ENCODE results near the gene TTLL3.

Gene TTLL3

GRCh38 chr3:9791127-9791526 lies 18.9 kb upstream of the TTLL3 start:
- peaks cover 65% of the 10 kb centered on the region for H3K4me1 Mint-ChIP-seq (ENCODE audit: low read depth)
- H3K36me3 Mint-ChIP-seq, result peaks cover 27% of the 10 kb centered on the region

GRCh38 chr3:9791790-9792404 lies 18.2 kb upstream of the TTLL3 start:
- Mint-ChIP-seq H3K27me3 (no peaks in the 10 kb centered on the region), H3K9me3 (ENCODE audit: low read depth) (no peaks in the 10 kb centered on the region), H3K27ac (peak overlapping the region; percentile 100), H3K4me1 (ENCODE audit: low read depth) (peaks cover 63% of the 10 kb centered on the region), H3K4me3 (peak overlapping the region; percentile 99), H3K36me3 (peaks cover 24% of the 10 kb centered on the region)

More at GRCh38 chr3:9791127-9791526, 18.9 kb upstream of the TTLL3 start:
- H3K9me3 Mint-ChIP-seq (ENCODE audit: low read depth), result no peaks in the 10 kb centered on the region
- peak overlapping the region; percentile 99 for H3K4me3 Mint-ChIP-seq
- H3K27me3 Mint-ChIP-seq, result no peaks in the 10 kb centered on the region
- H3K27ac Mint-ChIP-seq, result no peak overlapping the region

GRCh38 chr3:9792405-9793160 lies 17.5 kb upstream of the TTLL3 start, which contains the start of the genes ARPC4 and TADA3:
ARPC4 (plus strand) TSS chr3:9793082; CDS start chr3:9793122, 40 bp downstream.
TADA3 (minus strand) TSS chr3:9792473; CDS start chr3:9791466, 1,007 bp downstream.
- peaks cover 23% of the 10 kb centered on the region for H3K36me3 Mint-ChIP-seq
- peak within 1 kb of the TSS; percentile 99 for H3K4me3 Mint-ChIP-seq
- H3K4me1 Mint-ChIP-seq (ENCODE audit: low read depth), result peaks cover 63% of the 10 kb centered on the region
- peak within 1 kb of the TSS; percentile 100 for H3K27ac Mint-ChIP-seq
- H3K9me3 Mint-ChIP-seq (ENCODE audit: low read depth), result no peaks in the 10 kb centered on the region
- no peaks in the 10 kb centered on the region for H3K27me3 Mint-ChIP-seq

- peaks cover 65% of the 10 kb centered on the region for H3K4me1 Mint-ChIP-seq (ENCODE audit: low read depth)
- H3K36me3 Mint-ChIP-seq, result peaks cover 20% of the 10 kb centered on the region
- H3K27ac Mint-ChIP-seq, result peak overlapping the region; percentile 100
- H3K9me3 Mint-ChIP-seq (ENCODE audit: low read depth), result no peaks in the 10 kb centered on the region
- no peaks in the 10 kb centered on the region for H3K27me3 Mint-ChIP-seq
- H3K4me3 Mint-ChIP-seq, result peak overlapping the region; percentile 99
These were observed 16.8 kb upstream of the TTLL3 start for GRCh38 chr3:9793161-9793781.

GRCh38 chr3:9794400-9794799 lies 15.7 kb upstream of the TTLL3 start:
- Mint-ChIP-seq H3K4me3 (peak overlapping the region; percentile 99), H3K9me3 (ENCODE audit: low read depth) (no peaks in the 10 kb centered on the region), H3K27me3 (no peaks in the 10 kb centered on the region), H3K36me3 (peaks cover 17% of the 10 kb centered on the region), H3K27ac (peak overlapping the region; percentile 100), H3K4me1 (ENCODE audit: low read depth) (peaks cover 62% of the 10 kb centered on the region)

- peak overlapping the region; percentile 85 for H3K4me3 Mint-ChIP-seq
- peaks cover 13% of the 10 kb centered on the region for H3K36me3 Mint-ChIP-seq
- peaks cover 60% of the 10 kb centered on the region for H3K4me1 Mint-ChIP-seq (ENCODE audit: low read depth)
- H3K9me3 Mint-ChIP-seq (ENCODE audit: low read depth), result no peaks in the 10 kb centered on the region
- peak overlapping the region; percentile 91 for H3K27ac Mint-ChIP-seq
- H3K27me3 Mint-ChIP-seq, result no peaks in the 10 kb centered on the region
These were observed 14.9 kb upstream of the TTLL3 start for GRCh38 chr3:9795207-9795606.

GRCh38 chr3:9797196-9797945 lies 12.7 kb upstream of the TTLL3 start:
- no peak overlapping the region for H3K4me3 Mint-ChIP-seq
- H3K4me1 Mint-ChIP-seq (ENCODE audit: low read depth), result peaks cover 44% of the 10 kb centered on the region
- no peaks in the 10 kb centered on the region for H3K9me3 Mint-ChIP-seq (ENCODE audit: low read depth)
- no peaks in the 10 kb centered on the region for H3K27me3 Mint-ChIP-seq
- peaks cover 13% of the 10 kb centered on the region for H3K36me3 Mint-ChIP-seq
- H3K27ac Mint-ChIP-seq, result peak overlapping the region; percentile 31

- Mint-ChIP-seq H3K36me3 (peaks cover 6% of the 10 kb centered on the region), H3K27me3 (no peaks in the 10 kb centered on the region), H3K9me3 (ENCODE audit: low read depth) (no peaks in the 10 kb centered on the region), H3K27ac (no peak overlapping the region), H3K4me1 (ENCODE audit: low read depth) (peaks cover 30% of the 10 kb centered on the region), H3K4me3 (no peak overlapping the region)
These were observed 9.5 kb upstream of the TTLL3 start for GRCh38 chr3:9800529-9800928.

- no peak overlapping the region for H3K4me3 Mint-ChIP-seq
- peak overlapping the region; percentile 76 for H3K27ac Mint-ChIP-seq
- peaks cover 6% of the 10 kb centered on the region for H3K36me3 Mint-ChIP-seq
- no peaks in the 10 kb centered on the region for H3K27me3 Mint-ChIP-seq
- peaks cover 17% of the 10 kb centered on the region for H3K4me1 Mint-ChIP-seq (ENCODE audit: low read depth)
- H3K9me3 Mint-ChIP-seq (ENCODE audit: low read depth), result no peaks in the 10 kb centered on the region
These were observed 6.6 kb upstream of the TTLL3 start for GRCh38 chr3:9803494-9803893.

GRCh38 chr3:9804996-9805395 lies 5.1 kb upstream of the TTLL3 start:
- Mint-ChIP-seq H3K4me3 (no peak overlapping the region), H3K9me3 (ENCODE audit: low read depth) (no peaks in the 10 kb centered on the region)

GRCh38 chr3:9806137-9806536 lies 3.9 kb upstream of the TTLL3 start:
- H3K27me3 Mint-ChIP-seq, result no peaks in the 10 kb centered on the region

More at GRCh38 chr3:9804996-9805395, 5.1 kb upstream of the TTLL3 start:
- Mint-ChIP-seq H3K27me3 (no peaks in the 10 kb centered on the region), H3K27ac (no peak overlapping the region), H3K4me1 (ENCODE audit: low read depth) (peaks cover 28% of the 10 kb centered on the region), H3K36me3 (peaks cover 6% of the 10 kb centered on the region)

GRCh38 chr3:9806688-9807589 lies 3.1 kb upstream of the TTLL3 start:
- Mint-ChIP-seq H3K36me3 (peaks cover 6% of the 10 kb centered on the region), H3K4me3 (no peak overlapping the region), H3K9me3 (ENCODE audit: low read depth) (no peaks in the 10 kb centered on the region), H3K4me1 (ENCODE audit: low read depth) (peaks cover 40% of the 10 kb centered on the region), H3K27me3 (no peaks in the 10 kb centered on the region), H3K27ac (peak overlapping the region; percentile 12)

More at GRCh38 chr3:9806137-9806536, 3.9 kb upstream of the TTLL3 start:
- peaks cover 34% of the 10 kb centered on the region for H3K4me1 Mint-ChIP-seq (ENCODE audit: low read depth)
- H3K36me3 Mint-ChIP-seq, result peaks cover 6% of the 10 kb centered on the region
- H3K9me3 Mint-ChIP-seq (ENCODE audit: low read depth), result no peaks in the 10 kb centered on the region
- H3K4me3 Mint-ChIP-seq, result no peak overlapping the region
- H3K27ac Mint-ChIP-seq, result no peak overlapping the region

- Mint-ChIP-seq H3K36me3 (peaks cover 6% of the 10 kb centered on the region), H3K27me3 (no peaks in the 10 kb centered on the region), H3K27ac (peak overlapping the region; percentile 96), H3K4me1 (ENCODE audit: low read depth) (peaks cover 40% of the 10 kb centered on the region), H3K4me3 (no peak overlapping the region), H3K9me3 (ENCODE audit: low read depth) (no peaks in the 10 kb centered on the region)
These were observed 2.1 kb upstream of the TTLL3 start for GRCh38 chr3:9807981-9808344.
